Trophoblast cell (in vitro differentiated cells and primary cell): ENCODE results near the gene BCOR.

Source experiments
- DNase-seq, 2 donors: peaks; one replicate each; pipeline ENCODE4 v3.0.0-alpha.2; 2016
- H2AFZ ChIP-seq: 2 replicates; pipeline ENCODE4 v1.6.1; 2013; ENCODE audit warnings: low read length, moderate library complexity, mild to moderate bottlenecking; ENCODE audit not compliant: insufficient read depth, poor library complexity
- H2AK5ac ChIP-seq: 2 replicates; pipeline ENCODE4 v1.6.1; 2013; ENCODE audit warnings: mild to moderate bottlenecking, low read length
- H2BK120ac ChIP-seq: 2 replicates; pipeline ENCODE4 v1.6.1; 2013; ENCODE audit warnings: low read length, mild to moderate bottlenecking, moderate library complexity; ENCODE audit not compliant: insufficient read depth, poor library complexity
- H2BK12ac ChIP-seq: 2 replicates; pipeline ENCODE4 v1.6.1; 2013; ENCODE audit warnings: mild to moderate bottlenecking, low read length, moderate library complexity
- H2BK5ac ChIP-seq: 2 replicates; pipeline ENCODE4 v1.6.1; 2013; ENCODE audit warnings: low read length, low read depth, moderate library complexity, mild to moderate bottlenecking; ENCODE audit not compliant: poor library complexity
- H3K14ac ChIP-seq: 2 replicates; pipeline ENCODE4 v1.6.1; 2013; ENCODE audit warnings: mild to moderate bottlenecking, low read length
- H3K18ac ChIP-seq: 2 replicates; pipeline ENCODE4 v1.6.1; 2013; ENCODE audit warnings: mild to moderate bottlenecking, low read length
- H3K23ac ChIP-seq: 2 replicates; pipeline ENCODE4 v1.6.1; 2013; ENCODE audit warnings: low read length
- H3K27ac ChIP-seq: 2 replicates; pipeline ENCODE4 v1.5.1; 2013; ENCODE audit warnings: low read depth, mild to moderate bottlenecking, inconsistent platforms, low read length, moderate library complexity
- H3K27me3 ChIP-seq: 2 replicates; pipeline ENCODE4 v1.6.1; 2013; ENCODE audit warnings: inconsistent platforms, mild to moderate bottlenecking, low read length, moderate library complexity; ENCODE audit not compliant: insufficient read depth
- H3K36me3 ChIP-seq, 2 experiments: 1 replicate in 1 of 2; 2 replicates in 1 of 2; pipeline ENCODE4 v1.6.1; 2013; ENCODE audit warnings: low read length in 2 of 2, mild to moderate bottlenecking in 2 of 2, moderate library complexity in 1 of 2; ENCODE audit not compliant: insufficient read depth in 2 of 2, control insufficient read depth in 1 of 2
- H3K4ac ChIP-seq: 2 replicates; pipeline ENCODE4 v1.6.1; 2013; ENCODE audit warnings: low read depth, mild to moderate bottlenecking, low read length, moderate library complexity
- H3K4me1 ChIP-seq, 2 experiments: 1 replicate in 1 of 2; 2 replicates in 1 of 2; pipeline ENCODE4 v1.6.1; 2013; ENCODE audit warnings: low read length in 2 of 2, mild to moderate bottlenecking in 2 of 2, moderate library complexity in 1 of 2; ENCODE audit not compliant: insufficient read depth in 2 of 2, control insufficient read depth in 1 of 2
- H3K4me2 ChIP-seq: 2 replicates; pipeline ENCODE4 v1.6.1; 2013; ENCODE audit warnings: inconsistent platforms, mild to moderate bottlenecking, low read length, moderate library complexity
- H3K4me3 ChIP-seq: 2 replicates; pipeline ENCODE4 v1.5.1; 2013; ENCODE audit warnings: mild to moderate bottlenecking, low read depth, low read length, inconsistent platforms
- H3K79me1 ChIP-seq: one replicate; pipeline ENCODE4 v1.6.1; 2013; ENCODE audit warnings: low read length
- H3K79me2 ChIP-seq: 2 replicates; pipeline ENCODE4 v1.6.1; 2013; ENCODE audit warnings: low read length, mild to moderate bottlenecking; ENCODE audit not compliant: control insufficient read depth, insufficient read depth, poor library complexity
- H3K9ac ChIP-seq: 2 replicates; pipeline ENCODE4 v1.6.1; 2013; ENCODE audit warnings: mild to moderate bottlenecking, low read length
- H3K9me3 ChIP-seq: 2 replicates; pipeline ENCODE4 v1.6.1; 2013; ENCODE audit warnings: low read depth, mild to moderate bottlenecking, control low read depth, inconsistent platforms, low read length; ENCODE audit not compliant: insufficient read depth
- H4K12ac ChIP-seq: 2 replicates; pipeline ENCODE4 v1.6.1; 2013; ENCODE audit warnings: low read depth, mild to moderate bottlenecking, low read length, moderate library complexity
- H4K8ac ChIP-seq: 2 replicates; pipeline ENCODE4 v1.6.1; 2013; ENCODE audit warnings: low read depth, mild to moderate bottlenecking, low read length, moderate library complexity
- H4K91ac ChIP-seq: one replicate; pipeline ENCODE4 v1.6.1; 2013; ENCODE audit warnings: low read depth, mild to moderate bottlenecking, low read length, moderate library complexity
- WGBS: extraction: QIAGEN DNeasy Blood & Tissue Kit; methylation state at CpG from one replicate; pipeline ENCODE4 v1.1.7; 2013; ENCODE audit warnings: missing lambda C conversion rate; ENCODE audit not compliant: insufficient read length, insufficient coverage; ENCODE audit errors: extremely low coverage; 5-methylcytosine and 5-hydroxymethylcytosine counted together

BCOR gene

DNA sequence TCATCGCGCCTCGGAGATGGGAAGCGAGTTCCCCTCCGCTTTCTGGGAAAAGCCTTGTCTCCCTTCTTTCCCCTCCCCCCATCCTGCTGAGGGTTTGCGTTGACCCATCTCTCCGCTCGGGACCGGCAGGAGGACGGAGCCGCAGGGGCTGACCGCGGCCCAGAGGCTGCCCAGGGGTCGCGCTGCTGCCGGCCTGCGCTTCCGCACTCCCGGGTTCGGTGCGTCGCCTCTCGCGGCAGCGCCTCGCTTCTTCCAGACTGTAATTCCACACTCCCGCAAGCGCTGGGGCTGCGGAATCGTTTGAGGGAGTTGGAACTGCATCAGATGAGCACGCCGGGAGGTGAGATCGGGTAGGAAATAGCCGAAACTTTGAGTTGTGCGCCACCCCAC, 88.3 kb downstream of the BCOR start:
- Histone ChIP-seq H4K8ac (peak overlapping the region; percentile 66), H3K9me3 (peaks cover 3% of the 10 kb centered on the region), H3K18ac (no peak overlapping the region), H2BK5ac (no peak overlapping the region), H4K12ac (no peak overlapping the region), H3K27me3 (peaks cover 28% of the 10 kb centered on the region), H3K4me1 (peaks cover 39 to 61% of the 10 kb centered on the region in 2 experiments), H3K14ac (no peak overlapping the region), H2AFZ (no peak overlapping the region), H3K79me1 (peaks cover 27% of the 10 kb centered on the region), H3K9ac (no peak overlapping the region), H3K4ac (no peak overlapping the region), H3K36me3 (no peaks in the 10 kb centered on the region), H3K4me2 (peak overlapping the region; percentile 62), H2AK5ac (no peak overlapping the region), H3K23ac (no peak overlapping the region), H3K27ac (no peak overlapping the region), H4K91ac (peak overlapping the region; percentile 54), H2BK120ac (no peak overlapping the region), H3K79me2 (peaks cover 1% of the 10 kb centered on the region), H2BK12ac (peak overlapping the region; percentile 63), H3K4me3 (no peak overlapping the region)
- WGBS = no CpG with 5 or more reads among the region's 35 CpGs
- DNase-seq = peak in 1 of 2 donors; percentile 15

GRCh38 chrX:40008791-40009461, 88.8 kb downstream of the BCOR start:
- Histone ChIP-seq H3K27me3 (peaks cover 28% of the 10 kb centered on the region), H3K4ac (no peak overlapping the region), H3K9ac (no peak overlapping the region), H3K14ac (no peak overlapping the region), H4K12ac (no peak overlapping the region), H3K79me2 (peaks cover 1% of the 10 kb centered on the region), H2BK120ac (no peak overlapping the region), H3K4me3 (no peak overlapping the region), H3K18ac (no peak overlapping the region), H4K91ac (no peak overlapping the region), H3K4me1 (peaks cover 40 to 60% of the 10 kb centered on the region in 2 experiments), H2AK5ac (no peak overlapping the region), H2AFZ (no peak overlapping the region), H3K79me1 (peaks cover 25% of the 10 kb centered on the region), H2BK12ac (no peak overlapping the region), H3K27ac (no peak overlapping the region), H2BK5ac (no peak overlapping the region), H3K9me3 (peaks cover 3% of the 10 kb centered on the region), H3K23ac (no peak overlapping the region), H3K36me3 (no peaks in the 10 kb centered on the region), H3K4me2 (peak overlapping the region; percentile 62), H4K8ac (no peak overlapping the region)
- WGBS = no CpG with 5 or more reads among the region's 52 CpGs
- DNase-seq = peak; percentile 51 to 60

DNA sequence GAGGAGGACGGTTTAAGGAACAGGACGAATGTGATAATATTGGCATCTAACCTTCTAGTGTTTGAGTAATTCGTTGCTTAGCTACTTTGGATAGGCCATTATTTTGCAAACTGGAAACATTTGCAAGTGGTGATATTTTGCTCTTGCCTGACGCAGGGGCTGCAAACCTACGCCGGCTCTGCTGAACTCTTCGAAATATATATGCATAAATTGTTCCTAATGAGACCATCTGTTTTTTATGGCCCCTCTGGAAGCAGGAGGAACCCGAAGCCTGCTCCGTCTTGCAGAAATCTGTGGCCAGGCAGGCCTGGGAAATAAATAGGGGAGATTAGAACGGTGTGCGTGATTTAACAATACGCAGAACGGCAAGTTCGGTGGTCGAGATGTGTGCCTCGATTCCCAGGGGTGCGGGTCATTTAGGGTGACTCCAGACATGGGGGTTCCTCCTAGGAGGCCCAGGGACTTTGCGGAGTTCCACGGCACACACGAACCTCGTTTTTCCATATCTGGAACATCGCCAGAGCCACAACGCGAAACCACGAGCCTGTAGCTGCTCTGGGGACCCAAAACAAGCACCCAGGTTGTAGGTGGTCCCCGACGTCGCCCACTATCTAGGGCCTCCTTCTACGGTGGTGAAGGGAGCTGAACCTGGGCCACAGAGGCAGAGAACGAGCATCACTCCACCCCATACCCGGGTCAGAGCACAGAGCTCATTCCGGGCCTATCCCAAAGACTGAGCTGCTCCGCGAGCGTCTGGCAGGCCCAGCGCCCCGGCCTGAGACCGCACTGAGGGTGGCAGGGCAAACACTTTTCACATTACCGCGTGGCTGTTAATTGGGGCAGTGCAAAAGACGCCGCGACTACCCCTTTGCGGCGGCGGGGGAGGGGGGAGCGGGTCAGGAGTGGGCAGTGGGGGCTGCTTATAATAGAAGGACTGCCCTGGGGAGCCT, 89.7 kb downstream of the BCOR start:
- H3K4ac ChIP-seq = no peak overlapping the region

GRCh38 chrX:40007131-40007755, 90.5 kb downstream of the BCOR start:
- H2BK12ac ChIP-seq = no peak overlapping the region
- H3K27me3 ChIP-seq = peaks cover 28% of the 10 kb centered on the region
- peaks cover 10% of the 10 kb centered on the region for H3K79me1 ChIP-seq
- H3K36me3 ChIP-seq = no peaks in the 10 kb centered on the region
- peaks cover 32 to 43% of the 10 kb centered on the region in 2 experiments for H3K4me1 ChIP-seq
- H3K9ac ChIP-seq = no peak overlapping the region
- H3K27ac ChIP-seq = no peak overlapping the region
- H3K4ac ChIP-seq = no peak overlapping the region
- H2BK120ac ChIP-seq = no peak overlapping the region
- no CpG with 5 or more reads among the region's 33 CpGs for WGBS
- no peak overlapping the region for H4K91ac ChIP-seq
- H2AFZ ChIP-seq = no peak overlapping the region
- H3K18ac ChIP-seq = no peak overlapping the region
- no peaks in the 10 kb centered on the region for H3K79me2 ChIP-seq
- peak; percentile 83 to 86 for DNase-seq
- peaks cover 3% of the 10 kb centered on the region for H3K9me3 ChIP-seq
- H3K14ac ChIP-seq = no peak overlapping the region
- no peak overlapping the region for H2BK5ac ChIP-seq
- no peak overlapping the region for H3K23ac ChIP-seq
- no peak overlapping the region for H2AK5ac ChIP-seq
- no peak overlapping the region for H4K8ac ChIP-seq
- no peak overlapping the region for H4K12ac ChIP-seq
- H3K4me3 ChIP-seq = no peak overlapping the region
- H3K4me2 ChIP-seq = peak overlapping the region; percentile 50

More for the DNA sequence above, 89.7 kb downstream of the BCOR start:
- H3K4me3 ChIP-seq = no peak overlapping the region
- H3K23ac ChIP-seq = no peak overlapping the region
- H3K4me2 ChIP-seq = peak overlapping the region; percentile 62
- H3K9ac ChIP-seq = no peak overlapping the region
- DNase-seq = no peak
- H3K27me3 ChIP-seq = peaks cover 28% of the 10 kb centered on the region
- no peak overlapping the region for H4K12ac ChIP-seq
- H2BK5ac ChIP-seq = no peak overlapping the region
- no CpG with 5 or more reads among the region's 47 CpGs for WGBS
- no peak overlapping the region for H4K91ac ChIP-seq
- peaks cover 3% of the 10 kb centered on the region for H3K9me3 ChIP-seq
- no peak overlapping the region for H2BK120ac ChIP-seq
- H3K18ac ChIP-seq = no peak overlapping the region
- no peak overlapping the region for H2AFZ ChIP-seq
- no peaks in the 10 kb centered on the region for H3K36me3 ChIP-seq
- H4K8ac ChIP-seq = no peak overlapping the region
- H2AK5ac ChIP-seq = no peak overlapping the region
- peaks cover 35 to 51% of the 10 kb centered on the region in 2 experiments for H3K4me1 ChIP-seq
- peaks cover 1% of the 10 kb centered on the region for H3K79me2 ChIP-seq
- no peak overlapping the region for H3K14ac ChIP-seq
- peak overlapping the region; percentile 45 for H2BK12ac ChIP-seq
- peaks cover 17% of the 10 kb centered on the region for H3K79me1 ChIP-seq
- H3K27ac ChIP-seq = no peak overlapping the region
